Tibial artery (tissue), 4 donors: Measurements from ENCODE around the gene RBP5.
A peak's percentile ranks its signal among the peaks of the same experiment; 100 is the strongest.

Experiments
- DNase-seq, 2 donors: peaks; one replicate each; pipeline ENCODE4 v3.0.0-alpha.2; 2019
- H3K27ac ChIP-seq, 2 donors: fragments of 200-600 bp; sonication (generic) in 1 of 2; 1 replicate in 1 of 2; 2 replicates in 1 of 2; pipeline ENCODE4 v1.5.1; 2018 to 2019; ENCODE audit warnings: mild to moderate bottlenecking in 1 of 2
- H3K27me3 ChIP-seq, 2 donors: fragments of 200-600 bp; sonication (generic) in 1 of 2; one replicate each; pipeline versions ENCODE4 v1.5.1 to v1.6.0; 2016 to 2019
- H3K36me3 ChIP-seq, 3 donors: fragments of 200-600 bp; sonication (generic) in 2 of 3; one replicate each; pipeline ENCODE4 v1.5.1; 2016 to 2019; ENCODE audit warnings: mild to moderate bottlenecking in 2 of 3
- H3K4me1 ChIP-seq, 4 donors: fragments of 200-600 bp; sonication (generic) in 2 of 4; 1 replicate in 3 of 4; 2 replicates in 1 of 4; pipeline ENCODE4 v1.5.1; 2016 to 2019
- H3K4me3 ChIP-seq, 2 donors: fragments of 200-600 bp; sonication (generic) in 1 of 2; 1 replicate in 1 of 2; 2 replicates in 1 of 2; pipeline ENCODE4 v1.5.1; 2018 to 2019; ENCODE audit warnings: mild to moderate bottlenecking in 2 of 2
- H3K9me3 ChIP-seq, 3 donors: fragments of 200-600 bp; sonication (generic) in 1 of 3; one replicate each; pipeline ENCODE4 v1.5.1; 2016 to 2019
- CTCF ChIP-seq, 2 experiments: fragments of 200-600 bp in 1 of 2; fragments of 450-650 bp in 1 of 2; IDR thresholded peaks; one replicate each; pipeline ENCODE4 v1.5.1; 2017 to 2019; ENCODE audit warnings: antibody characterized with exemption in 2 of 2, mild to moderate bottlenecking in 1 of 2, moderate library complexity in 1 of 2
- intact Hi-C: fragments of 100-400 bp; cut with DNase I; formaldehyde crosslinking; loops from one replicate; pipeline ENCODE4 v1.15.0; 2023; ENCODE audit warnings: low total_unique reads

Gene RBP5

GRCh38 chr12:7090222-7090998, 38.3 kb downstream of the RBP5 start:
- peak overlapping the region; percentile 57 for H3K4me3 ChIP-seq
- peak overlapping the region; percentile 78 to 87 for H3K27ac ChIP-seq
- DNase-seq, result no peak
- peaks cover 40 to 48% (median 44%) of the 10 kb centered on the region in 3 donors for H3K36me3 ChIP-seq
- H3K9me3 ChIP-seq, result no peaks in the 10 kb centered on the region
- H3K27me3 ChIP-seq, result no peaks in the 10 kb centered on the region
- no peak for TF ChIP-seq CTCF (IDR thresholded peaks at IDR 0.05)
- intact Hi-C loops, result loop anchor here (5.0 kb wide), 1 partner anchor 887 kb away; no protein-coding TSS in a partner anchor
- H3K4me1 ChIP-seq, result peaks cover 0 to 47% (median 38%) of the 10 kb centered on the region in 4 donors

DNA sequence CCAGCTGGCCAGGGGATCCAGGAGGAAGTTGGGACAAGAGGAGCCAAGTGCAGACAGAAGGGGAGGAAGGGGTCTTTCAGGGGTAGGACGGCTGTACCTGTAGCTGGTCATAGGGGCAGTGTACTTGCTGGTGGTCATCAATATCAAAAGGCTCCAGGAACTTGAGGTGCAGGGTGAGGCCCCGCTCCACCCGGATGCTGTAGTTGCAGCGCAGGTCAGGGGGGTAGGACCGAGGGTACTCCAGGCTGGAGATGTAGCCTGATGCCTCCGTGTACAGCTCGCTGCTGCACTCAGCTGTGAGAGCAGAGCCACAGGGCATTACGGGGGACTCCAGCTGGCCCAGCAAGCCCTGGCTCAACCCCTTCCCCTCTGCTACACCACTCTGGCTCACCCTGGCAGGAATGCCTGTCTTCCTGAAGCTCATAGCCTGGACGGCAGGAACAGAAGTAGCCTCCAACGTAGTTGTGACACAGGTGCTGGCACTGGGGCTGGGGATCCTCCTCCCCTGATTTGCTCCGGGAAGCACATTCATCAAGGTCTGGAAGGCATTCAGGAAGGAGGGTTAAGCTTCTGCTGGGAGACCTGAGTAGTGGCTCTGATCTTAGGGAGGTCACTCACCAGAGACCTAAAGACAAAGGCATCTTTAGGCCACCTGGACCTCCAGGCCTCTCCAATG, 39.4 kb downstream of the RBP5 start:
- intact Hi-C loops, result no loop called here
- Histone ChIP-seq H3K4me3 (peak overlapping the region in 1 of 2 donors; percentile 57), H3K27me3 (no peaks in the 10 kb centered on the region), H3K36me3 (peaks cover 50 to 57% (median 53%) of the 10 kb centered on the region in 3 donors), H3K4me1 (peaks cover 0 to 47% (median 38%) of the 10 kb centered on the region in 4 donors), H3K27ac (peak overlapping the region; percentile 78 to 87), H3K9me3 (no peaks in the 10 kb centered on the region)
- DNase-seq, result no peak
- no peak for TF ChIP-seq CTCF (IDR thresholded peaks at IDR 0.05)

- intact Hi-C loops, result no loop called here
- no peak for TF ChIP-seq CTCF (IDR thresholded peaks at IDR 0.05)
- Histone ChIP-seq H3K9me3 (no peaks in the 10 kb centered on the region), H3K27me3 (no peaks in the 10 kb centered on the region), H3K4me1 (peaks cover 0 to 25% (median 13%) of the 10 kb centered on the region in 4 donors), H3K27ac (no peak overlapping the region), H3K4me3 (no peak overlapping the region), H3K36me3 (peaks cover 58 to 68% (median 64%) of the 10 kb centered on the region in 3 donors)
- no peak for DNase-seq
Observed at GRCh38 chr12:7083125-7083524, 45.6 kb downstream of the RBP5 start.

DNA sequence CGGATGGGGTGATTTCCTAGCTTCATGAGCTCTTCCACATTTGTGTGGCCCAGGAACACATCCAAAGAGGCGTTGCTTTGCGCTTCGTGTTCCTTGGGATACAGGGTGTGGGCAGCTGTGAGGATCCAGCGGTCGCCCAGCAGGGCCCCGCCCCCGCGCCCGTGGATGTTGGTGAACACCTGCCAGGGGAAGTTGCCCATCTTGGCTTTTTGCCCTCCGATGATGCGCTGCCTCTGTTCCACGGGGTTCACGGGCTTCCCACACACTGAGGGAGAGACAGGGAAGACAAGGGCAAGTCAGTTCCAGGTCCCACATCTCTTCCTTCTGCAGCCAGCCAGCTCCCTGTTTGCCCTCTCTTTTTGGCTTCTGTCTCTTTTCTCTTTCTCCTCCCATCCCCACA, 47.7 kb downstream of the RBP5 start:
- Histone ChIP-seq H3K27me3 (no peaks in the 10 kb centered on the region), H3K4me1 (peaks cover 0 to 25% (median 13%) of the 10 kb centered on the region in 4 donors), H3K36me3 (peaks cover 44 to 48% (median 46%) of the 10 kb centered on the region in 3 donors), H3K27ac (peak overlapping the region; percentile 52 to 82), H3K4me3 (no peak overlapping the region), H3K9me3 (no peaks in the 10 kb centered on the region)
- DNase-seq, result no peak
- no peak for TF ChIP-seq CTCF (IDR thresholded peaks at IDR 0.05)
- intact Hi-C loops, result no loop called here

- Histone ChIP-seq H3K27me3 (no peaks in the 10 kb centered on the region), H3K4me1 (peaks cover 0 to 25% (median 13%) of the 10 kb centered on the region in 4 donors), H3K9me3 (no peaks in the 10 kb centered on the region), H3K36me3 (peaks cover 31 to 35% (median 33%) of the 10 kb centered on the region in 3 donors), H3K27ac (peak overlapping the region; percentile 52 to 82), H3K4me3 (no peak overlapping the region)
- no peak for TF ChIP-seq CTCF (IDR thresholded peaks at IDR 0.05)
- intact Hi-C loops, result no loop called here
- no peak for DNase-seq
Observed at GRCh38 chr12:7079826-7080125, 48.9 kb downstream of the RBP5 start.
